ENCODE results near the gene CNIH3. TPM values are rescaled to one million over a fixed set of nuclear protein-coding genes. Genes with fewer than 3 reads are reported as not detected.
"Not testable (repeated sequence)": the region's sequence is repeated elsewhere in the genome, so short reads cannot be mapped to it uniquely, and the experiment has no call there.

Gene CNIH3
- total RNA-seq, result 1 to 10 TPM; 1.3 to 1.4 TPM

GRCh38 chr1:224615861-224616755, at the start of gene CNIH3:
TSS of gene CNIH3 (plus strand) at chr1:224616317. CDS start at chr1:224617175, 858 bp downstream.
- Mint-ChIP-seq H3K36me3 (no peaks in the 10 kb centered on the region), H3K4me3 (peak within 1 kb of the TSS; percentile 62), H3K4me1 (peaks cover 23% of the 10 kb centered on the region), H3K27ac (no peak within 1 kb of the TSS), H3K9me3 (no peaks in the 10 kb centered on the region), H3K27me3 (peaks cover 65% of the 10 kb centered on the region)
- DNase-seq, result peak; percentile 63

- not testable (repeated sequence) for H3K9me3 Mint-ChIP-seq, H3K36me3 Mint-ChIP-seq, H3K4me3 Mint-ChIP-seq, H3K27ac Mint-ChIP-seq, H3K27me3 Mint-ChIP-seq, H3K4me1 Mint-ChIP-seq, DNase-seq
Measured at GRCh38 chr1:224566492-224566891, 49.6 kb upstream of the CNIH3 start.

GRCh38 chr1:224569276-224569675, 46.8 kb upstream of the CNIH3 start:
- H3K27me3 Mint-ChIP-seq, result no peaks in the 10 kb centered on the region
- no peak overlapping the region for H3K4me3 Mint-ChIP-seq
- H3K36me3 Mint-ChIP-seq, result no peaks in the 10 kb centered on the region
- no peak for DNase-seq
- H3K4me1 Mint-ChIP-seq, result no peaks in the 10 kb centered on the region
- no peaks in the 10 kb centered on the region for H3K9me3 Mint-ChIP-seq
- H3K27ac Mint-ChIP-seq, result no peak overlapping the region

DNA sequence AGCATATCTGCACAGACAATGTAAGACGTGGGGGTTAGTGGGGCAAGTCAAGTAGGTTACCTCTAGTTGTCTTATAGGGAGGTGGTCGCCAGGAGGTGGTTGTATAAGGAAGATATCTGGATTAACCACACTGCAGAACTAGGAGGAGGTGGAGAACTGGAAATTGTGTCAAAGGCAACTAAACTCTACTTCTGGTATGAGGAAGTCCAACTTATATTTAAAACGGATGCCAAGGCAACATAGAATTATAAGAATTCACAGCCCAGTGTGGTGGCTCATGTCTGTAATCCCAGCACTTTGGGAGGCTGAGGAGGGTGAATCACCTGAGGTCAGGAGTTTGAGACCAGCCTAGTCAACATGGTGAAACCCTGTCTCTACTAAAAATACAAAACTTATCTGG, 44.1 kb upstream of the CNIH3 start:
- peak overlapping the region; percentile 1 for H3K27ac Mint-ChIP-seq
- not testable (repeated sequence) for H3K36me3 Mint-ChIP-seq, H3K4me1 Mint-ChIP-seq, H3K27me3 Mint-ChIP-seq, H3K4me3 Mint-ChIP-seq, H3K9me3 Mint-ChIP-seq, DNase-seq

DNA sequence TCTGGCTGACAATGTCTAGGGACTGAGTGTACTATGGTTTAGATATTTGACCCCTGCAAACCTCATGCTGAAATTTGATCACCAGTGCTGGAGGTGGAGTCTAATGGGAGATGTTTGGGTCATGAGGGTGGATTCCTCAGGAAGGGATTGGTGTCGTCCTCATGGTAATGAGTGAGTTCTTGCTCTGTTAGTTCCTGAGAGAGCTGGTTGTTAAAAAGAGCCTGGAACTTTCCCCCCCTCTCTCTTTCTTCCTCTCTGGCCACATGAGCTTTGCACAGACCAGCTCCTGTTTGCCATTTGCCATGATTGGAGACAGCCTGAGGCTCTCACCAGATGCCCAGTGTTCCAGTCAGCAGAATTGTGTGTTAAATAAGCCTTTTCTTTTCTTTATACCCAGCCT, 36.6 kb upstream of the CNIH3 start:
- no peak overlapping the region for H3K4me3 Mint-ChIP-seq
- peaks cover 14% of the 10 kb centered on the region for H3K9me3 Mint-ChIP-seq
- peaks cover 5% of the 10 kb centered on the region for H3K36me3 Mint-ChIP-seq
- H3K27me3 Mint-ChIP-seq, result peaks cover 7% of the 10 kb centered on the region
- DNase-seq, result no peak
- H3K4me1 Mint-ChIP-seq, result no peaks in the 10 kb centered on the region
- no peak overlapping the region for H3K27ac Mint-ChIP-seq

- no peak for DNase-seq
- H3K4me3 Mint-ChIP-seq, result no peak overlapping the region
- peaks cover 14% of the 10 kb centered on the region for H3K9me3 Mint-ChIP-seq
- H3K4me1 Mint-ChIP-seq, result no peaks in the 10 kb centered on the region
- peaks cover 5% of the 10 kb centered on the region for H3K36me3 Mint-ChIP-seq
- no peak overlapping the region for H3K27ac Mint-ChIP-seq
- peaks cover 7% of the 10 kb centered on the region for H3K27me3 Mint-ChIP-seq
Measured at GRCh38 chr1:224580006-224580405, 36.1 kb upstream of the CNIH3 start.

DNA sequence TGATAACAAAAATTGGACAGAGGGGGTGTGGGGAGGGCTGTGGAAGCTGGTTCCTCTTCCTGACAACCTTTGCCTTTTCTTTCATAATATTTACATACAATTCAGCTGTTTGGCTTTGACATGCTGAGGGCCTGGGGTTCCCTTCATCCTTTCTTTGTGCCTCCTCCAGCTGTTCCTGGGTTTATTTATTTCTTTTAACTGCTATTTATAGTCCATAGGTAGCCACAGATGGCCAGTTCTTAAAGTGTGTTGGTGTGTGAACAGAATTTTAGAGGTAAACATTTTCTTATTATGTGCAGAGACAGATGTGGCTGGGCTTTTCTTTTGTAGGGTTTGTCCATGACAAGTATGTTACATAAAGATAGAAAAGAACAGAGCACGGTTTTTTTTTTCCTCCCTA, 34.1 kb upstream of the CNIH3 start:
- no peak for DNase-seq
- Mint-ChIP-seq H3K27me3 (peaks cover 7% of the 10 kb centered on the region), H3K9me3 (peaks cover 4% of the 10 kb centered on the region), H3K27ac (no peak overlapping the region), H3K36me3 (peaks cover under 1% of the 10 kb centered on the region), H3K4me1 (no peaks in the 10 kb centered on the region), H3K4me3 (no peak overlapping the region)

DNA sequence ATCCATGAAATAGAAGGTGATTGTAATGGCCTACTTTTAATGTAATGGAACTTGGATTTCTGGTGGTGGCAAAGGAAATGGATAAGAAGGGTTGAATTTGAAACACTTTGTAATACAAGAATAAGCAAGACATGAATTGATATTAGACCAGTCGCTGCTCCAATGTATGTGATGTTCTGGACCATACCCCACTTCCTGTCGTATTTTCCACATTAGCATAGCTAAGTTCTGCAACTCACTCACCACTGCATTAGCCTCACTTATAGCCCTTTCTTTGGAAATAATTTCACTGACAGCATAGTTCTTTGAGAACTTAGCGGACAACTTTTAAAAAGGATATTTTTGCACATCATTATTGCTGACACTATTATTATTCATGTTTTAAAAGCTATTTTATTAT, 32.3 kb upstream of the CNIH3 start:
- DNase-seq, result no peak
- Mint-ChIP-seq H3K4me1 (no peaks in the 10 kb centered on the region), H3K36me3 (peaks cover 5% of the 10 kb centered on the region), H3K27ac (no peak overlapping the region), H3K27me3 (peaks cover 3% of the 10 kb centered on the region), H3K4me3 (no peak overlapping the region), H3K9me3 (no peaks in the 10 kb centered on the region)

DNA sequence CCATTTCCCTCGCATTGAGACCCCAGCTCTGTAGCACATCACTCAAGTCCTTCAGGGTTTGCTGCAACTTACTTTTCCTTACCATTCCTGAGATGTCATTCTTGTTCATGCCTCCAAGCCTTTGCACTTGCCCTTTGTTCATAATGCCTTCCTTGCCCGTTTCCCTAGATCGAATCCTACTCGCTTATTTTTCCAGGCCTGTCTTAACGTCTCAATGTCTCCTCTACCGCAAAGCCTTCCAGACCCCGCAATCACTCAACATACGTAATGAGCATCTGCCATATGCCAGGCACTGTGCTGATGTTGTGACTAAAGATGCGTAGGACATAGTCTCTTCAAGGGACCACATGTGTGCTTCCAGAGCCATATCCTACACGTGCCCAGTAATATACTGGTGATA, 31.1 kb upstream of the CNIH3 start:
- Mint-ChIP-seq H3K4me1 (no peaks in the 10 kb centered on the region), H3K27ac (no peak overlapping the region), H3K4me3 (no peak overlapping the region), H3K27me3 (no peaks in the 10 kb centered on the region), H3K36me3 (peaks cover 5% of the 10 kb centered on the region), H3K9me3 (no peaks in the 10 kb centered on the region)
- no peak for DNase-seq

DNA sequence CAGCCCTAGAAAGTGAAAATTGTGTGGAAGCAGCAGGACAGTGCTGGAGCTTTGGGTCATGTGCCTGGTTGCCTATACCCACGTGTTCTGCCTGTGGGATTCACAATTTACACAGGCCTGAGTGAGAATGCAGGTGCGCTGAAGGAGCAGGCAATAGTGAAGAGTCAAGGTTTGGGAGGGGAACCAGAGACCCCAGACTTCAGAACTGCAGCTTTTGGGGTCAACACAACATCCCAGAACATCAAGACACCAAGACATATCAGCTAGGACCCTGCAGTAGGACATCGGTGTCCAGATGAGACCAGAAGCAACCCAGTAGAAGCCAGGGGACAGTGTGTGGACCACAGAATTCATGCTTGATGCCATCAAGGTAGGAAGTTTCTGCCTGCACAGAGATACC, 29.1 kb upstream of the CNIH3 start:
- no peak for DNase-seq
- H3K4me3 Mint-ChIP-seq, result no peak overlapping the region
- H3K4me1 Mint-ChIP-seq, result no peaks in the 10 kb centered on the region
- H3K9me3 Mint-ChIP-seq, result no peaks in the 10 kb centered on the region
- H3K27ac Mint-ChIP-seq, result no peak overlapping the region
- no peaks in the 10 kb centered on the region for H3K27me3 Mint-ChIP-seq
- H3K36me3 Mint-ChIP-seq, result peaks cover 5% of the 10 kb centered on the region

DNA sequence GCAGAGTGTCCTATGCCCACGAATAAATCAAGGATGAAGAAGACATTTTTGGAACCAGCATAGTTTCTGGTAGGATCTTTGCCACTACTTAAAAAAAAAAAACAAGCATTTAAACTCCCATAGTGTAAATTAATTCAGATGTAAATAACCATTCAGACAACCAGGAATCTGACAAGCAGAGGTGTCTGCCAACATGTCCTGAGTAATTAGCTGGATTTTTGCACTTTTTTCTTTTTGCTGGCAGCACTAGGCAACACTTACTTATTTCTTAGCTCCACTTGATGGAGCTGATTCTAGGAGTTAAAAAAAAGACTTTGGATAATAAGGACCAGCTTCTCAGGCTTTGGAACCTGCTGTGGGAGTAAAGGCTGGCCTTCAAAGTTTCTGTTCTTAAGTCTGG, 27.6 kb upstream of the CNIH3 start:
- peaks cover 2% of the 10 kb centered on the region for H3K4me1 Mint-ChIP-seq
- no peak overlapping the region for H3K27ac Mint-ChIP-seq
- peaks cover 5% of the 10 kb centered on the region for H3K36me3 Mint-ChIP-seq
- H3K4me3 Mint-ChIP-seq, result no peak overlapping the region
- no peaks in the 10 kb centered on the region for H3K9me3 Mint-ChIP-seq
- H3K27me3 Mint-ChIP-seq, result no peaks in the 10 kb centered on the region
- no peak for DNase-seq

GRCh38 chr1:224589006-224589405, 27.1 kb upstream of the CNIH3 start:
- DNase-seq, result no peak
- H3K9me3 Mint-ChIP-seq, result no peaks in the 10 kb centered on the region
- no peak overlapping the region for H3K4me3 Mint-ChIP-seq
- no peaks in the 10 kb centered on the region for H3K27me3 Mint-ChIP-seq
- H3K4me1 Mint-ChIP-seq, result peaks cover 2% of the 10 kb centered on the region
- H3K27ac Mint-ChIP-seq, result no peak overlapping the region
- H3K36me3 Mint-ChIP-seq, result peaks cover 5% of the 10 kb centered on the region

GRCh38 chr1:224591326-224591725, 24.8 kb upstream of the CNIH3 start:
- Mint-ChIP-seq H3K27ac (no peak overlapping the region), H3K9me3 (no peaks in the 10 kb centered on the region), H3K4me1 (peaks cover 2% of the 10 kb centered on the region), H3K36me3 (peaks cover 7% of the 10 kb centered on the region), H3K4me3 (no peak overlapping the region), H3K27me3 (no peaks in the 10 kb centered on the region)
- no peak for DNase-seq

GRCh38 chr1:224592636-224593582, 23.2 kb upstream of the CNIH3 start:
- no peak overlapping the region for H3K27ac Mint-ChIP-seq
- peaks cover 7% of the 10 kb centered on the region for H3K36me3 Mint-ChIP-seq
- no peaks in the 10 kb centered on the region for H3K27me3 Mint-ChIP-seq
- no peaks in the 10 kb centered on the region for H3K9me3 Mint-ChIP-seq
- H3K4me3 Mint-ChIP-seq, result no peak overlapping the region
- DNase-seq, result no peak
- peaks cover 2% of the 10 kb centered on the region for H3K4me1 Mint-ChIP-seq

DNA sequence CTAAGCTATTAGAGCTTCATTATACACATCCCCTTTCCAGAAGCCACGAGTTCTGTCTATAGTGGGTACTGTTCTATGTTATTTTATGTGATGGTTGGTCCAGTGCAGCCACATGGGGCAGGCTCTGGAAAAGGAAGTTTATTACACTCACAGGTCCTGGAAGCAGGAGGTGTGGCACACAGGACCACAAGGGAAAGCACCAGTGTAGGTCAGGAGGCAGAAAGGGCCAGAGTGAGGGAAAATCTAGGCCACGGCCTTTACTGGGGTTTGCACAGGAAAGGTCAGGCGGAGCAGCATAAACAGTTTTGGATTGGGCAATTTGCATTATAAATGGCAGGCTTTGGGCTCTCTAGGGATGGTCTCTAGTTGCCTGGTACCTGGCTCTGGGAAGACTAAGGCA, 21.8 kb upstream of the CNIH3 start:
- Mint-ChIP-seq H3K4me3 (no peak overlapping the region), H3K36me3 (peaks cover 2% of the 10 kb centered on the region), H3K27ac (no peak overlapping the region), H3K4me1 (peaks cover 2% of the 10 kb centered on the region), H3K9me3 (no peaks in the 10 kb centered on the region), H3K27me3 (no peaks in the 10 kb centered on the region)
- no peak for DNase-seq

Measured in activated naive CD8-positive, alpha-beta T cell treated with anti-CD3 and anti-CD28 coated beads for 36 hours (primary cell).